ENCODE results near the gene RNH1. TPM values are rescaled to one million over a fixed set of nuclear protein-coding genes. Genes with fewer than 3 reads are reported as not detected.

Gene RNH1
- polyA plus RNA-seq, 1 of the 3 experiments (the other 2 are of a cell fraction) = 147 TPM

- Histone ChIP-seq H3K79me2 (ENCODE audit: insufficient read depth) (peaks cover 3% of the 10 kb centered on the region; the same call in 1 of the 2 replicates), H3K4me3 (ENCODE audit: low read depth in 2 of 2, low read length in 1 of 2) (no peak overlapping the region), H3K9ac (no peak overlapping the region), H2AFZ (ENCODE audit: low read depth) (no peak overlapping the region), H3K27ac (ENCODE audit: low read depth in 2 of 2, low read length in 1 of 2) (no peak overlapping the region), H3K4me1 (ENCODE audit: control insufficient read depth in 1 of 2, insufficient read depth in 2 of 2, low read depth in 1 of 2, low read length in 1 of 2) (no peaks in the 10 kb centered on the region), H3K27me3 (ENCODE audit: insufficient read depth) (no peaks in the 10 kb centered on the region), H3K9me3 (no peaks in the 10 kb centered on the region), H3F3A (replicated peaks; ENCODE audit: insufficient read depth) (peaks cover 5% of the 10 kb centered on the region), H3K9me2 (no peaks in the 10 kb centered on the region), H3K4me2 (no peak overlapping the region), H4K20me1 (ENCODE audit: insufficient read depth) (no peaks in the 10 kb centered on the region), H3K36me3 (replicated peaks in 1 of 2; ENCODE audit: control insufficient read depth in 1 of 2, insufficient read depth in 2 of 2, low read length in 1 of 2) (peaks cover under 1 to 39% of the 10 kb centered on the region in 2 experiments)
- CTCF ChIA-PET = no interaction called here
- TF ChIP-seq, protein P1, sequence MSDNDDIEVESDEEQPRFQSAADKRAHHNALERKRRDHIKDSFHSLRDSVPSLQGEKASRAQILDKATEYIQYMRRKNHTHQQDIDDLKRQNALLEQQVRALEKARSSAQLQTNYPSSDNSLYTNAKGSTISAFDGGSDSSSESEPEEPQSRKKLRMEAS (IDR thresholded peaks at IDR 0.05; ENCODE audit: low read depth) = no peak
- TF ChIP-seq FOSL2 (IDR thresholded peaks at IDR 0.05; ENCODE audit: borderline replicate concordance, low read depth) (no peak), SIN3A (IDR thresholded peaks at IDR 0.05; ENCODE audit: borderline replicate concordance, low read depth, low read length) (no peak)
- POLR2A ChIA-PET = no interaction called here
- no peak for DNase-seq
- WGBS (ENCODE audit: low lambda C conversion rate) = 100% methylated on average over 2 of the region's 7 CpGs
These were observed 15.7 kb downstream of the RNH1 start for GRCh38 chr11:491358-491757.

GRCh38 chr11:490930-491260 lies 16.1 kb downstream of the RNH1 start:
- Histone ChIP-seq H4K20me1 (ENCODE audit: insufficient read depth) (no peaks in the 10 kb centered on the region), H3F3A (replicated peaks; ENCODE audit: insufficient read depth) (peaks cover 3% of the 10 kb centered on the region), H3K79me2 (ENCODE audit: insufficient read depth) (peaks cover under 1% of the 10 kb centered on the region; the same call in 1 of the 2 replicates), H3K4me3 (ENCODE audit: low read depth in 2 of 2, low read length in 1 of 2) (no peak overlapping the region), H3K9me3 (no peaks in the 10 kb centered on the region), H3K4me2 (no peak overlapping the region), H3K27ac (ENCODE audit: low read depth in 2 of 2, low read length in 1 of 2) (no peak overlapping the region), H2AFZ (ENCODE audit: low read depth) (no peak overlapping the region), H3K27me3 (ENCODE audit: insufficient read depth) (no peaks in the 10 kb centered on the region), H3K4me1 (ENCODE audit: control insufficient read depth in 1 of 2, insufficient read depth in 2 of 2, low read depth in 1 of 2, low read length in 1 of 2) (no peaks in the 10 kb centered on the region), H3K9ac (no peak overlapping the region), H3K36me3 (replicated peaks in 1 of 2; ENCODE audit: control insufficient read depth in 1 of 2, insufficient read depth in 2 of 2, low read length in 1 of 2) (peaks cover 0 to 39% of the 10 kb centered on the region in 2 experiments), H3K9me2 (no peaks in the 10 kb centered on the region)
- CTCF ChIA-PET = no interaction called here
- TF ChIP-seq RCOR1 (IDR thresholded peaks at IDR 0.05; ENCODE audit: low read length) = no peak
- TF ChIP-seq EZH2phosphoT487 (IDR thresholded peaks at IDR 0.05; ENCODE audit: borderline replicate concordance, low read depth) = no peak
- no peak for TF ChIP-seq MXI1 (IDR thresholded peaks at IDR 0.05; ENCODE audit: low read depth, low read length)
- no peak for TF ChIP-seq NFIC (IDR thresholded peaks at IDR 0.05; ENCODE audit: borderline replicate concordance)
- TF ChIP-seq RFX5 (IDR thresholded peaks at IDR 0.05; ENCODE audit: low read length) = no peak
- TF ChIP-seq SIN3A (IDR thresholded peaks at IDR 0.05; ENCODE audit: borderline replicate concordance, low read depth, low read length) = no peak
- TF ChIP-seq ZBTB33 (IDR thresholded peaks at IDR 0.05; ENCODE audit: borderline replicate concordance, low read depth) = no peak
- TF ChIP-seq, protein P1 (IDR thresholded peaks at IDR 0.05; ENCODE audit: low read depth) = no peak
- no peak for TF ChIP-seq GATA2 (CRISPR knock-in tag; IDR thresholded peaks at IDR 0.05)
- TF ChIP-seq NRF1 (IDR thresholded peaks at IDR 0.05; ENCODE audit: low read depth, low read length) = no peak
- no peak for TF ChIP-seq TAF1 (IDR thresholded peaks at IDR 0.05; ENCODE audit: borderline replicate concordance, low read depth, low read length)
- no peak for TF ChIP-seq RXRA (IDR thresholded peaks at IDR 0.05; ENCODE audit: borderline replicate concordance, low read depth)
- no peak for TF ChIP-seq REST (IDR thresholded peaks at IDR 0.05; ENCODE audit: low read depth, low read length)
- no peak for TF ChIP-seq EP300 (IDR thresholded peaks at IDR 0.05; ENCODE audit: borderline replicate concordance in 1 of 2, low read depth in 1 of 2, low read length in 1 of 2)
- TF ChIP-seq ELF1 (IDR thresholded peaks at IDR 0.05) = no peak
- no peak for TF ChIP-seq TEAD4 (IDR thresholded peaks at IDR 0.05; ENCODE audit: borderline replicate concordance, insufficient read depth)
- no peak for TF ChIP-seq GABPA (IDR thresholded peaks at IDR 0.05; ENCODE audit: low read depth)
- no peak for TF ChIP-seq JUND (IDR thresholded peaks at IDR 0.05)
- TF ChIP-seq, protein P2, sequence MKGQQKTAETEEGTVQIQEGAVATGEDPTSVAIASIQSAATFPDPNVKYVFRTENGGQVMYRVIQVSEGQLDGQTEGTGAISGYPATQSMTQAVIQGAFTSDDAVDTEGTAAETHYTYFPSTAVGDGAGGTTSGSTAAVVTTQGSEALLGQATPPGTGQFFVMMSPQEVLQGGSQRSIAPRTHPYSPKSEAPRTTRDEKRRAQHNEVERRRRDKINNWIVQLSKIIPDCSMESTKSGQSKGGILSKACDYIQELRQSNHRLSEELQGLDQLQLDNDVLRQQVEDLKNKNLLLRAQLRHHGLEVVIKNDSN (IDR thresholded peaks at IDR 0.05; ENCODE audit: borderline replicate concordance, low read depth) = no peak
- no peak for DNase-seq
- WGBS (ENCODE audit: low lambda C conversion rate) = 93% methylated on average over 3 of the region's 15 CpGs
- POLR2A ChIA-PET = interaction anchor here (1.1 kb wide), 1 partner anchor 11 kb away, joined by 3 read pairs; no protein-coding TSS in a partner anchor

Measured in SK-N-SH (cell line).